Lung (tissue), 12 donors: Measurements from ENCODE around the gene CWF19L2. TPM values are rescaled to one million over a fixed set of nuclear protein-coding genes. Genes with fewer than 3 reads are reported as not detected.

Experiments used
- ATAC-seq: fragments of 200-7000 bp; cut with Tn5 transposase; one replicate; pipeline ENCODE4 v1.9.1; 2020; ENCODE audit warnings: moderate number of reproducible peaks; ENCODE audit not compliant: insufficient read depth, low FRiP score
- DNase-seq, 3 donors: peaks; one replicate each; pipeline ENCODE4 v3.0.0-alpha.2; 2013 to 2017
- H3K27ac ChIP-seq, 2 donors: one replicate each; pipeline ENCODE4 v1.5.1; 2013; ENCODE audit warnings: mild to moderate bottlenecking in 2 of 2, moderate library complexity in 2 of 2, control low read depth in 1 of 2, inconsistent platforms in 1 of 2, low read depth in 1 of 2, low read length in 1 of 2
- H3K27me3 ChIP-seq, 3 donors: one replicate each; pipeline ENCODE4 v1.5.1; 2013; ENCODE audit warnings: low read length in 2 of 3; ENCODE audit not compliant: control insufficient read depth in 3 of 3, insufficient read depth in 3 of 3
- H3K36me3 ChIP-seq, 4 donors: one replicate each; pipeline ENCODE4 v1.5.1; 2013; ENCODE audit warnings: low read length in 4 of 4, mild to moderate bottlenecking in 1 of 4, moderate library complexity in 1 of 4; ENCODE audit not compliant: control insufficient read depth in 4 of 4, insufficient read depth in 4 of 4
- H3K4me1 ChIP-seq, 5 donors: one replicate each; pipeline ENCODE4 v1.5.1; 2013; ENCODE audit warnings: low read length in 5 of 5, mild to moderate bottlenecking in 2 of 5, moderate library complexity in 1 of 5; ENCODE audit not compliant: control insufficient read depth in 5 of 5, insufficient read depth in 5 of 5
- H3K4me3 ChIP-seq: one replicate; pipeline ENCODE4 v1.5.1; 2013; ENCODE audit warnings: mild to moderate bottlenecking, control low read depth, moderate library complexity
- H3K9ac ChIP-seq, 2 donors: one replicate each; pipeline ENCODE4 v1.5.1; 2013; ENCODE audit warnings: low read length in 2 of 2, control low read depth in 1 of 2; ENCODE audit not compliant: insufficient read depth in 1 of 2
- H3K9me3 ChIP-seq, 4 donors: one replicate each; pipeline ENCODE4 v1.5.1; 2013; ENCODE audit warnings: low read length in 3 of 4, mild to moderate bottlenecking in 1 of 4, moderate library complexity in 1 of 4; ENCODE audit not compliant: control insufficient read depth in 4 of 4, insufficient read depth in 3 of 4
- WGBS, 2 donors: extraction: QIAGEN DNeasy Blood & Tissue Kit; methylation state at CpG; one replicate each; pipeline ENCODE4 v1.1.7; 2013; 5-methylcytosine and 5-hydroxymethylcytosine counted together
- polyA plus RNA-seq, 2 donors: library from polyadenylated mRNA; stranded (reverse); fragments of 200-250 nt; gene quantifications; one replicate each; pipeline ENCODE4 v1.2.1, GENCODE V29; 2013
- total RNA-seq, 2 donors: library from RNA; depleted of rRNA in 1 of 2; stranded (reverse); fragments of >200 nt in 1 of 2; gene quantifications; one replicate each; pipeline ENCODE4 v1.2.1, GENCODE V29; 2014 to 2021
- TF ChIP-seq, protein P1 (sequence below): IDR thresholded peaks from 2 replicates; pipeline ENCODE4 v1.5.1; 2012; ENCODE audit warnings: mild to moderate bottlenecking; ENCODE audit errors: control extremely low read depth, extremely low read depth
- donor health status: control.
- donor health status: control.
- donor health status: Bipolar disorder and iron deficiency.
- donor health status: healthy.
- donor health status: DM: yes; HTN: yes; CAD: no.

Gene CWF19L2
- total and polyA plus RNA-seq, 4 donors: 4.1 to 31.8 (median 7.9) TPM

DNA sequence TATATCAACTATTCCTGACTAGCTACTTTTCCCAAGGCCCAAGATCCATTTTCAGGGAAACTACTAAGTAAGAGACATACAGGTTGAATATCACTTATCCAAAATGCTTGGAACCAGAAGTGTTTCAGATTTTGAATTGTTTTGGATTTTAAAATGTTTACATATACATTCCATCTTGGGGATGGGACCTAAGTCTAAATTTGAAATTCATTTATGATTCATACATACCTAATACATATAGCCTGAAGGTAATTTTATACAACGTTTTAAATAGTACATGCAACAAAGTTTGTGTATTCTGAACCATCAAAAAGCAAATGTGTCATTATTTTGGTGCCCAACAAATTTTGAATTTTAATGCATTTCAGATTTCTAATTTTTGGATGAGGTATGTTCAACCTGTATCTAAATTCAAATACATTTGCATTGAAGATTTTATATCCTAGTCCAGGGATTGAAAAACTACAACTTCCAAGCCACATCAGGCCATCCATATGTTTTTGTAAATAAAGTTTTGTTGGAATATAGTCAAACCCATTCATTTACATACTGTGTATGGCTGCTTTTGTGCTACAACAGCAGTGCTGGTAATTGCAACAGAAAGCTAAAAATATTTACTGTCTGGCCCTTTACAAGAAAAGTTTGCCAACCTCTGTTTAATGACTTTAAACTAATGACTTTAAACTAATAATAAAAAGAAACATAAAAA, 73.3 kb downstream of the CWF19L2 start:
- Histone ChIP-seq H3K4me1 (no peaks in the 10 kb centered on the region), H3K27ac (no peak overlapping the region), H3K9ac (no peak overlapping the region), H3K27me3 (no peaks in the 10 kb centered on the region), H3K9me3 (no peaks in the 10 kb centered on the region), H3K4me3 (no peak overlapping the region), H3K36me3 (peaks cover 2 to 10% (median 4%) of the 10 kb centered on the region in 4 donors)
- TF ChIP-seq, protein P1, sequence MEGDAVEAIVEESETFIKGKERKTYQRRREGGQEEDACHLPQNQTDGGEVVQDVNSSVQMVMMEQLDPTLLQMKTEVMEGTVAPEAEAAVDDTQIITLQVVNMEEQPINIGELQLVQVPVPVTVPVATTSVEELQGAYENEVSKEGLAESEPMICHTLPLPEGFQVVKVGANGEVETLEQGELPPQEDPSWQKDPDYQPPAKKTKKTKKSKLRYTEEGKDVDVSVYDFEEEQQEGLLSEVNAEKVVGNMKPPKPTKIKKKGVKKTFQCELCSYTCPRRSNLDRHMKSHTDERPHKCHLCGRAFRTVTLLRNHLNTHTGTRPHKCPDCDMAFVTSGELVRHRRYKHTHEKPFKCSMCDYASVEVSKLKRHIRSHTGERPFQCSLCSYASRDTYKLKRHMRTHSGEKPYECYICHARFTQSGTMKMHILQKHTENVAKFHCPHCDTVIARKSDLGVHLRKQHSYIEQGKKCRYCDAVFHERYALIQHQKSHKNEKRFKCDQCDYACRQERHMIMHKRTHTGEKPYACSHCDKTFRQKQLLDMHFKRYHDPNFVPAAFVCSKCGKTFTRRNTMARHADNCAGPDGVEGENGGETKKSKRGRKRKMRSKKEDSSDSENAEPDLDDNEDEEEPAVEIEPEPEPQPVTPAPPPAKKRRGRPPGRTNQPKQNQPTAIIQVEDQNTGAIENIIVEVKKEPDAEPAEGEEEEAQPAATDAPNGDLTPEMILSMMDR: no peak
- 89 to 91% methylated on average over 1 of the region's 1 CpG for WGBS, 2 donors
- no peak for ATAC-seq
- DNase-seq: peak in 1 of 3 donors; percentile 5

DNA sequence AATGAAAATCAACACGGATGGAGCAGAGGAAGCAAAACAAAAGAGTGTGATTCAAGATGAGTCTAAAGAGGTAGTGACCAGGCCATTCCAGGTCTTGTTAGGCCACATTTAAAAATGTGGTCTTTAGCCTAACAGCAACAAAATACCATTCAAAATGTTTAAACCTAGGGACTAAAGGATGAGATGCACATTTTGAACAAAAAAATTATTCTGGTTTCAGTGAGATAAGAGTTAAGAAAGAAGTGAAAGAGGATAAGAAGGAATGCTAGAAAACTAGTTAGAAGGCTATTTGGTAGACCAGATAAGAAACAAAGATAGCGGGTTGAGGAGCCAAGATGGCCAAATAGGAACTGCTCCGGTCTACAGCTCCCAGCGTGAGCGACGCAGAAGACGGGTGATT, 85.2 kb downstream of the CWF19L2 start:
- Histone ChIP-seq H3K9ac (no peak overlapping the region), H3K27me3 (no peaks in the 10 kb centered on the region), H3K27ac (no peak overlapping the region), H3K36me3 (peaks cover 0 to 2% (median 0%) of the 10 kb centered on the region in 4 donors), H3K9me3 (no peaks in the 10 kb centered on the region), H3K4me1 (no peaks in the 10 kb centered on the region), H3K4me3 (no peak overlapping the region)
- DNase-seq: no peak
- TF ChIP-seq, protein P1: no peak
- no peak for ATAC-seq
- WGBS, 2 donors: 93 to 96% methylated on average over 7 of the region's 7 CpGs

DNA sequence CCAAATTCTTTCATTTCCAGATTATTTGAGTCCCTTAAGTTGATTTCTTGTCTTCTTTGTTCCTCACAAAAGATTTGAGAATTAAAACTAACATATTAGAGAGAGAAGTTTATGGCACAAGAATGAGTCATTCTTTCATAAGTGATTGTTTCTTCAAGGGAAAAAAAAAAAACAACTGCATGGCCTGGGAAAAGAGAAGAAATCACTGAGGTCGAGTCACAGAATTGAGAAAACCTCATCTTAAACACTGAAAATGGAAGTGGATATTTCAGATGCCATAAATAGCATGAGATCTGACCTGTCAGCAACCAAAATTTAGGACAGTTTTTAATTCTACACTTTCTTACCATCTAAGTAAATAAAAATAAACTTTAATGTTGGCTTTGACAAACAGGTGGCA, 87.2 kb downstream of the CWF19L2 start:
- ATAC-seq (no peak), DNase-seq (no peak)
- peaks cover 0 to 2% (median 0%) of the 10 kb centered on the region in 4 donors for H3K36me3 ChIP-seq
- no peaks in the 10 kb centered on the region for H3K9me3 ChIP-seq
- 52 to 53% methylated on average over 1 of the region's 1 CpG for WGBS, 2 donors
- no peaks in the 10 kb centered on the region for H3K4me1 ChIP-seq
- H3K4me3 ChIP-seq: no peak overlapping the region
- no peaks in the 10 kb centered on the region for H3K27me3 ChIP-seq
- no peak overlapping the region for H3K27ac ChIP-seq
- no peak overlapping the region for H3K9ac ChIP-seq
- TF ChIP-seq, protein P1: no peak
